Esophagus squamous epithelium (tissue), 5 donors: Measurements from ENCODE around the gene LRRC25. TPM values are rescaled to one million over a fixed set of nuclear protein-coding genes. Genes with fewer than 3 reads are reported as not detected.

Experiments used
- DNase-seq: peaks from one replicate; lab custom pipeline; 2025; lab: John Stamatoyannopoulos, UW
- H3K27ac ChIP-seq, 4 donors: fragments of 200-600 bp; sonication (generic); one replicate each; pipeline ENCODE4 v1.5.1; 2016 to 2019; ENCODE audit warnings: mild to moderate bottlenecking in 1 of 4
- H3K27me3 ChIP-seq, 4 donors: fragments of 200-600 bp; sonication (generic); 1 replicate in 3 of 4; 2 replicates in 1 of 4; pipeline versions ENCODE4 v1.5.1 to v1.6.0; 2017 to 2021; ENCODE audit warnings: antibody characterized with exemption in 1 of 4
- H3K36me3 ChIP-seq, 3 donors: fragments of 200-600 bp; sonication (generic); one replicate each; pipeline ENCODE4 v1.5.1; 2016 to 2019
- H3K4me1 ChIP-seq, 3 donors: fragments of 200-600 bp; sonication (generic); one replicate each; pipeline ENCODE4 v1.5.1; 2017 to 2019
- H3K4me3 ChIP-seq, 4 donors: fragments of 200-600 bp; sonication (generic); 1 replicate in 3 of 4; 2 replicates in 1 of 4; pipeline ENCODE4 v1.5.1; 2016 to 2019; ENCODE audit warnings: mild to moderate bottlenecking in 2 of 4, moderate library complexity in 1 of 4
- H3K9me3 ChIP-seq, 3 donors: fragments of 200-600 bp; sonication (generic); one replicate each; pipeline ENCODE4 v1.5.1; 2016 to 2019
- CTCF ChIP-seq, 6 experiments: fragments of 450-650 bp in 4 of 6; fragments of 200-600 bp in 2 of 6; sonication (generic) in 2 of 6; IDR thresholded peaks; one replicate each; pipeline ENCODE4 v1.5.1; 2016 to 2019; ENCODE audit warnings: antibody characterized with exemption in 6 of 6, mild to moderate bottlenecking in 4 of 6, moderate library complexity in 4 of 6
- POLR2A ChIP-seq, 4 donors: fragments of 450-650 bp; IDR thresholded peaks; one replicate each; pipeline ENCODE4 v1.6.1; 2017; ENCODE audit warnings: antibody characterized with exemption in 4 of 4, mild to moderate bottlenecking in 4 of 4, moderate library complexity in 3 of 4
- WGBS, 2 donors: methylation state at CpG; one replicate each; pipeline ENCODE4 v1.1.5; 2018; 5-methylcytosine and 5-hydroxymethylcytosine counted together
- intact Hi-C: fragments of 100-400 bp; cut with DNase I; formaldehyde crosslinking; loops from one replicate; pipeline ENCODE4 v1.15.0; 2022
- small RNA-seq, 4 donors: library from RNA; depleted of rRNA; stranded (forward); fragments of <200 nt; gene quantifications; one replicate each; pipeline ENCODE3, GENCODE V24; 2016
- total RNA-seq, 4 donors: library from RNA; depleted of rRNA; stranded (reverse); fragments of >200 nt; gene quantifications; one replicate each; pipeline ENCODE4 v1.1.0, GENCODE V29; 2016
- donor health status: DM: yes; HTN: yes; CAD: no.

LRRC25 gene
- total RNA-seq, 4 donors from 2014 or later: 0.53 to 10.3 (median 1.9) TPM

GRCh38 chr19:18344582-18344950 is 52.9 kb downstream of the LRRC25 start:
- Histone ChIP-seq H3K27ac (peak overlapping the region in 3 of 4 donors; percentile 49 to 56 (median 51)), H3K4me3 (no peak overlapping the region), H3K27me3 (no peaks in the 10 kb centered on the region), H3K36me3 (no peaks in the 10 kb centered on the region), H3K9me3 (no peaks in the 10 kb centered on the region), H3K4me1 (peaks cover 0 to 56% (median 15%) of the 10 kb centered on the region in 3 donors)
- intact Hi-C loops: no loop called here
- no peak for TF ChIP-seq POLR2A (IDR thresholded peaks at IDR 0.05)
- no peak for TF ChIP-seq CTCF (IDR thresholded peaks at IDR 0.05)
- WGBS, 2 donors: 69 to 78% methylated on average over 5 to 13 of the region's 13 CpGs
- no peak for DNase-seq

GRCh38 chr19:18342090-18342632 is 55.3 kb downstream of the LRRC25 start:
- H3K9me3 ChIP-seq: no peaks in the 10 kb centered on the region
- H3K36me3 ChIP-seq: no peaks in the 10 kb centered on the region
- TF ChIP-seq CTCF (IDR thresholded peaks at IDR 0.05): no peak
- no peak for TF ChIP-seq POLR2A (IDR thresholded peaks at IDR 0.05)
- peaks cover 0 to 58% (median 15%) of the 10 kb centered on the region in 3 donors for H3K4me1 ChIP-seq
- H3K27ac ChIP-seq: peak overlapping the region in 3 of 4 donors; percentile 20 to 87 (median 55)
- H3K4me3 ChIP-seq: no peak overlapping the region
- H3K27me3 ChIP-seq: no peaks in the 10 kb centered on the region
- no peak for DNase-seq
- 29 to 53% methylated on average over 2 to 3 of the region's 8 CpGs for WGBS, 2 donors
- intact Hi-C loops: no loop called here

Small RNAs within 50 kb of the gene (small RNA-seq; reads per million reads assigned to genes)
- gene MIR3189: 0 reads per million in 4 donors

Other genes with a start within 250 kb of the LRRC25 start
- 10 to 100 TPM; 20.4 to 42.1 (median 29.1) TPM for gene PIK3R2, start 244.5 kb downstream of the LRRC25 start, total RNA-seq
- gene IFI30, start 223.8 kb downstream of the LRRC25 start, total RNA-seq: 10 to 100 TPM; 11.3 to 90.5 (median 25.7) TPM
- 10 to 100 TPM; 10.6 to 23.5 (median 14.0) TPM for gene MPV17L2, start 204.4 kb downstream of the LRRC25 start, total RNA-seq
- under 1 TPM in 3 of 4 donors, not detected in 1; 0.30 to 0.76 (median 0.44) TPM for gene RAB3A, start 193.6 kb downstream of the LRRC25 start, total RNA-seq
- gene PDE4C, start 171.2 kb downstream of the LRRC25 start, total RNA-seq: under 1 TPM in 1 of 4 donors, not detected in 3; 0.76 TPM
- gene IQCN, start 123.2 kb downstream of the LRRC25 start, total RNA-seq: 1 to 10 TPM in 2 of 4 donors, under 1 TPM in 2; 0.23 to 3.1 (median 0.96) TPM
- gene JUND, start 116.0 kb downstream of the LRRC25 start, total RNA-seq: 100 to 1,000 TPM in 3 of 4 donors, 10 to 100 TPM in 1; 71.7 to 192 (median 166) TPM
- 100 to 1,000 TPM in 3 of 4 donors, 10 to 100 TPM in 1; 97.3 to 228 (median 137) TPM for gene LSM4, start 74.5 kb downstream of the LRRC25 start, total RNA-seq
- gene PGPEP1, start 57.0 kb downstream of the LRRC25 start, total RNA-seq: 10 to 100 TPM in 1 of 4 donors, 1 to 10 TPM in 2, under 1 TPM in 1; 0.83 to 10.1 (median 5.3) TPM
- 1 to 10 TPM in 1 of 4 donors, under 1 TPM in 1, not detected in 2; 0.76 to 2.3 TPM for gene GDF15, start 11.5 kb downstream of the LRRC25 start, total RNA-seq
- gene SSBP4, start 21.8 kb upstream of the LRRC25 start, total RNA-seq: 10 to 100 TPM; 23.7 to 48.1 (median 26.1) TPM
- gene ISYNA1, start 40.5 kb upstream of the LRRC25 start, total RNA-seq: 10 to 100 TPM in 3 of 4 donors, 1 to 10 TPM in 1; 8.1 to 24.4 (median 14.4) TPM
- 10 to 100 TPM in 2 of 4 donors, 1 to 10 TPM in 2; 5.9 to 12.8 (median 9.9) TPM for gene ELL, start 124.4 kb upstream of the LRRC25 start, total RNA-seq
- 100 to 1,000 TPM; 132 to 273 (median 247) TPM for gene FKBP8, start 146.0 kb upstream of the LRRC25 start, total RNA-seq
- gene KXD1, start 160.2 kb upstream of the LRRC25 start, total RNA-seq: 100 to 1,000 TPM in 1 of 4 donors, 10 to 100 TPM in 3; 65.5 to 104 (median 83.5) TPM
- 100 to 1,000 TPM; 445 to 799 (median 753) TPM for gene UBA52, start 174.2 kb upstream of the LRRC25 start, total RNA-seq
- 10 to 100 TPM; 46.8 to 69.0 (median 56.6) TPM for gene REX1BD, start 191.2 kb upstream of the LRRC25 start, total RNA-seq
- 10 to 100 TPM; 13.2 to 82.6 (median 19.3) TPM for gene CRLF1, start 209.2 kb upstream of the LRRC25 start, total RNA-seq
- 1 to 10 TPM in 1 of 4 donors, under 1 TPM in 1, not detected in 2; 0.18 to 2.7 TPM for gene TMEM59L, start 215.2 kb upstream of the LRRC25 start, total RNA-seq
- gene KLHL26, start 239.4 kb upstream of the LRRC25 start, total RNA-seq: 1 to 10 TPM; 1.6 to 6.6 (median 3.4) TPM